Measurements from ENCODE around the gene CXXC1. TPM values are rescaled to one million over a fixed set of nuclear protein-coding genes. Genes with fewer than 3 reads are reported as not detected.

Gene CXXC1
- total RNA-seq (10 to 100 TPM; 57.4 to 73.6 TPM), polyA plus RNA-seq (ENCODE audit: insufficient read length in 6 of 6) (10 to 100 TPM; 55.5 to 78.0 (median 64.8) TPM)
- long read RNA-seq, donor 1, transcript CXXC1-209 (2 exons, 802 nt): major isoform, 33 of 44 reads
- long read RNA-seq, donor 1, partial matches to known transcripts: 0 of 44 reads
- long read RNA-seq, donor 1, other reads (novel, unspliced or antisense): 0 of 44 reads
- long read RNA-seq, donor 2, transcript CXXC1-209 (2 exons, 802 nt): major isoform, 18 of 23 reads
- long read RNA-seq, donor 2, partial matches to known transcripts: 0 of 23 reads
- long read RNA-seq, donor 2, other reads (novel, unspliced or antisense): 0 of 23 reads
- long read RNA-seq, donor 3, transcript CXXC1-201 (15 exons, 2,936 nt): minor isoform, 5 of 18 reads
- long read RNA-seq, donor 3, transcript CXXC1-209 (2 exons, 802 nt): major isoform, 11 of 18 reads
- long read RNA-seq, donor 3, partial matches to known transcripts: 0 of 18 reads
- long read RNA-seq, donor 3, other reads (novel, unspliced or antisense): 0 of 18 reads
- long read RNA-seq, donor 4, transcript CXXC1-201 (15 exons, 2,936 nt): major isoform, 12 of 18 reads
- long read RNA-seq, donor 4, partial matches to known transcripts: 3 of 18 reads
- long read RNA-seq, donor 4, other reads (novel, unspliced or antisense): 3 of 18 reads
- long read RNA-seq, donor 5, transcript CXXC1-209 (2 exons, 802 nt): major isoform, 21 of 37 reads
- long read RNA-seq, donor 5, partial matches to known transcripts: 8 of 37 reads
- long read RNA-seq, donor 5, other reads (novel, unspliced or antisense): 0 of 37 reads
- long read RNA-seq, donor 6, transcript CXXC1-209 (2 exons, 802 nt): major isoform, 12 of 17 reads
- long read RNA-seq, donor 6, partial matches to known transcripts: 0 of 17 reads
- long read RNA-seq, donor 6, other reads (novel, unspliced or antisense): 0 of 17 reads
- long read RNA-seq, donor 7, transcript CXXC1-209 (2 exons, 802 nt): major isoform, 19 of 22 reads
- long read RNA-seq, donor 7, partial matches to known transcripts: 0 of 22 reads
- long read RNA-seq, donor 7, other reads (novel, unspliced or antisense): 0 of 22 reads
- long read RNA-seq, donor 8, transcript CXXC1-209 (2 exons, 802 nt): major isoform, 31 of 33 reads
- long read RNA-seq, donor 8, partial matches to known transcripts: 0 of 33 reads
- long read RNA-seq, donor 8, other reads (novel, unspliced or antisense): 0 of 33 reads
- long read RNA-seq, donor 9: 0 reads
- long read RNA-seq, donor 10, transcript CXXC1-201 (15 exons, 2,936 nt): major isoform, 6 of 16 reads
- long read RNA-seq, donor 10, partial matches to known transcripts: 2 of 16 reads
- long read RNA-seq, donor 10, other reads (novel, unspliced or antisense): 8 of 16 reads
- long read RNA-seq, donor 11: 0 reads
- long read RNA-seq, donor 12, transcript CXXC1-209 (2 exons, 802 nt): major isoform, 22 of 31 reads
- long read RNA-seq, donor 12, partial matches to known transcripts: 0 of 31 reads
- long read RNA-seq, donor 12, other reads (novel, unspliced or antisense): 0 of 31 reads

- H3K9me3 ChIP-seq: no peaks in the 10 kb centered on the region
- intact Hi-C loops (cut with DNase I): no loop called here
Observed at GRCh38 chr18:50287441-50288347, at the start of gene CXXC1. Gene CXXC1, minus strand, starts transcription at chr18:50287692. Its CDS starts 103 bp downstream, at chr18:50287589.

GRCh38 chr18:50334546-50335152, 47.2 kb upstream of the CXXC1 start:
- no peak for TF ChIP-seq CTCF (IDR thresholded peaks at IDR 0.05)
- intact Hi-C loops (cut with DNase I): no loop called here
- H3K9me3 ChIP-seq: no peaks in the 10 kb centered on the region
- DNase-seq: no peak
- H3K4me1 ChIP-seq: no peaks in the 10 kb centered on the region
- H3K4me3 ChIP-seq: no peak overlapping the region
- no peaks in the 10 kb centered on the region for H3K36me3 ChIP-seq
- no peak overlapping the region for H3K27ac ChIP-seq
- H3K27me3 ChIP-seq: peaks cover 19 to 67% of the 10 kb centered on the region in 2 donors
- ATAC-seq: no peak

More at GRCh38 chr18:50287441-50288347, at the start of gene CXXC1:
- peak; percentile 95 for ATAC-seq
- DNase-seq: peak; percentile 98 to 100 (median 99)
- Histone ChIP-seq H3K27ac (peak within 1 kb of the TSS; percentile 86 to 90), H3K27me3 (no peaks in the 10 kb centered on the region), H3K4me1 (peaks cover 0 to 31% of the 10 kb centered on the region in 2 donors), H3K36me3 (peaks cover 0 to 35% of the 10 kb centered on the region in 2 donors), H3K4me3 (peak within 1 kb of the TSS; percentile 73 to 75)
- peak; percentile 26 to 72 for TF ChIP-seq CTCF (IDR thresholded peaks at IDR 0.05)

- DNase-seq (no peak), ATAC-seq (no peak)
- intact Hi-C loops (cut with DNase I): no loop called here
- Histone ChIP-seq H3K27ac (no peak overlapping the region), H3K27me3 (peaks cover 6 to 49% of the 10 kb centered on the region in 2 donors), H3K36me3 (no peaks in the 10 kb centered on the region), H3K9me3 (no peaks in the 10 kb centered on the region), H3K4me3 (no peak overlapping the region), H3K4me1 (no peaks in the 10 kb centered on the region)
- no peak for TF ChIP-seq CTCF (IDR thresholded peaks at IDR 0.05)
Observed at GRCh38 chr18:50331691-50332090, 44.2 kb upstream of the CXXC1 start.

- intact Hi-C loops (cut with DNase I): no loop called here
- no peak for ATAC-seq
Observed at GRCh38 chr18:50330176-50330575, 42.7 kb upstream of the CXXC1 start.

More at GRCh38 chr18:50330176-50330575, 42.7 kb upstream of the CXXC1 start:
- no peak for DNase-seq
- Histone ChIP-seq H3K4me3 (no peak overlapping the region), H3K9me3 (no peaks in the 10 kb centered on the region), H3K27me3 (peaks cover 0 to 35% of the 10 kb centered on the region in 2 donors), H3K27ac (no peak overlapping the region), H3K4me1 (no peaks in the 10 kb centered on the region), H3K36me3 (no peaks in the 10 kb centered on the region)
- no peak for TF ChIP-seq CTCF (IDR thresholded peaks at IDR 0.05)
